HUES64 (cell line): ENCODE results near the gene STXBP5L.
"Not testable (repeated sequence)": the region's sequence is repeated elsewhere in the genome, so short reads cannot be mapped to it uniquely, and the experiment has no call there.

ENCODE experiments used
- H3K27ac ChIP-seq: 2 replicates; pipeline ENCODE4 v1.7.0; 2013; ENCODE audit warnings: low read depth, low read length, inconsistent platforms
- H3K27me3 ChIP-seq: 2 replicates; pipeline ENCODE4 v1.6.1; 2013; ENCODE audit warnings: mild to moderate bottlenecking, low read length; ENCODE audit not compliant: insufficient read depth
- H3K36me3 ChIP-seq: 2 replicates; pipeline ENCODE4 v1.6.1; 2013; ENCODE audit warnings: mild to moderate bottlenecking, low read length; ENCODE audit not compliant: insufficient read depth
- H3K4me1 ChIP-seq: 2 replicates; pipeline ENCODE4 v1.6.1; 2013; ENCODE audit warnings: mild to moderate bottlenecking, low read length, moderate library complexity; ENCODE audit not compliant: insufficient read depth
- H3K4me3 ChIP-seq: 2 replicates; pipeline ENCODE4 v1.5.1; 2013; ENCODE audit warnings: mild to moderate bottlenecking, low read length, moderate library complexity
- H3K9ac ChIP-seq: 2 replicates; pipeline ENCODE4 v1.6.1; 2013; ENCODE audit warnings: mild to moderate bottlenecking, low read depth, low read length
- H3K9me3 ChIP-seq: 2 replicates; pipeline ENCODE4 v1.6.1; 2013; ENCODE audit warnings: low read depth, low read length; ENCODE audit not compliant: insufficient read depth
- WGBS: fragments of 150-250, 120-280 bp; methylation state at CpG from one replicate; pipeline ENCODE4 v1.1.7; 2013; ENCODE audit warnings: missing lambda C conversion rate; 5-methylcytosine and 5-hydroxymethylcytosine counted together

STXBP5L gene

DNA sequence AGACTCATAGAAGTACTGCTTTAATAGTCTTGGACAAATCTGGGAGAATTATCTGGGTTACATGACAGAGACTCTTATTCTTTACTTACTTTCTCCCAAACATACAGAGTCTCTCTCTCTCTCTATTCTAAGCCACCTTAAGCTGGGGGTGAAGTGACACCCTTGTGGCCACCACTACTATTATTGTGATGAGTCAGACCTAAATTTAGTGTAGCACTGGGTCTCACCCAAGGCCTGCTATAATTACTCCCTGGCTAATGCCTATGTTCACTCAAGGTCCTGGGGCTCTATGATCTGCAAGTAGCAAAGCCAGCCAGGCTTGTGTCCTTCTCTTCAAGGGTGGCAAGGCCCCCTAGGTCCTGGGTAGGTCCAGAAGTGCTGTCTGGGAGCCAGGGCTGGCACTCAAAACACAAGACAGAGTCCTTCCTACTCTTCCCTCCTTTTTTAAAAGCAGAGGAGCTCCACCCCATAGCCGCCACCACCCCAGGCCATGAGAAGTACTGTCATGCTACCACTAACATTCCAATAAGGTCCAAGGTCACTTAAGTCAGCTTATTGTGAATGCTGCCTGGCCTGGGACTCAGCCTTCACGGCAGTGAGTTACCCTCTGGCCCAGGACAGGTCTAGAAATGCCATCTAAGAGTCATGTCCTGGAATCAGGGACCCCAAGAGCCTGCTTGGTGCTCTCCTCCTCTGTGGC is 454.2 kb downstream of the STXBP5L start:
- H3K4me3 ChIP-seq, result no peak overlapping the region
- 80% methylated on average over 2 of the region's 2 CpGs for WGBS

DNA sequence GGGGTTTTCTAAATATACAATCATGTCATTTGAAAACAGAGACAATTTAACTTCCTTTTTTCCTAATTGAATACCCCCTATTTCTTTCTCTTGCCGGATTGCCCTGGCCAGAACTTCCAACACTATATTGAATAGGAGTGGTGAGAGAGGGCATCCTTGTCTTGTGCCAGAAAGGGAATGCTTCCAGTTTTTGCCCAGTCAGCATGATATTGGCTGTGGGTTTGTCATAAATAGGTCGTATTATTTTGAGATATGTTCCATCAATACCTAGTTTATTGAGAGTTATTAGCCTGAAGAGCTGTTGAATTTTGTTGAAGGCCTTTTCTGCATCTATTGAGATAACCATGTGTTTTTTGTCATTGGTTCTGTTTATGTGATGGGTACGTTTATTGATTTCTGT is 480.3 kb downstream of the STXBP5L start:
- not testable (repeated sequence) for H3K27me3 ChIP-seq, H3K9me3 ChIP-seq, H3K36me3 ChIP-seq, H3K9ac ChIP-seq, H3K4me1 ChIP-seq, H3K27ac ChIP-seq, H3K4me3 ChIP-seq
- WGBS, result 84% methylated on average over 3 of the region's 3 CpGs

More for the DNA sequence above, 454.2 kb downstream of the STXBP5L start:
- Histone ChIP-seq H3K27me3 (no peaks in the 10 kb centered on the region), H3K36me3 (no peaks in the 10 kb centered on the region), H3K9ac (no peak overlapping the region), H3K9me3 (no peaks in the 10 kb centered on the region), H3K27ac (no peak overlapping the region), H3K4me1 (no peaks in the 10 kb centered on the region)

DNA sequence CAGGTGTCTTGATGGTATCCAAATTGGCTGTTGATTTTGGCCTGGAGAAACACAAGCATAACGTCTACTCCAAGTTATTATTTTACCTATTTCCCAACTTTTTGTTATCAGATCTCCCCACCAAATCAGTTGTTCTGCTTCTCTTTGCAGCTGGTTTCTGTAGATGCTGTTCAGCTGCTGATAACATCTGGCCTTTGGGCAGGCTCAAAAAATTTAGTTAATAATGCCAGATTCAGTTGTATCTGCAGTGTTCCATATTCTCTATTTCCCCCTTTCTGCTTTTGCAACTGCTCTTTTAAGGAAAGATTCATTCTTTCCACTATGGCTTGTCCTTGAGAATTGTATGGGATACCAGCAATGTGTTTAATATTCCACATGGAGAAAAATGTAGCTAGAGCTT is 488.0 kb downstream of the STXBP5L start:
- no CpG with 5 or more reads among the region's 1 CpG for WGBS
- H3K27ac ChIP-seq, H3K27me3 ChIP-seq, H3K9ac ChIP-seq, H3K9me3 ChIP-seq, H3K36me3 ChIP-seq, H3K4me3 ChIP-seq, H3K4me1 ChIP-seq: not testable (repeated sequence)

DNA sequence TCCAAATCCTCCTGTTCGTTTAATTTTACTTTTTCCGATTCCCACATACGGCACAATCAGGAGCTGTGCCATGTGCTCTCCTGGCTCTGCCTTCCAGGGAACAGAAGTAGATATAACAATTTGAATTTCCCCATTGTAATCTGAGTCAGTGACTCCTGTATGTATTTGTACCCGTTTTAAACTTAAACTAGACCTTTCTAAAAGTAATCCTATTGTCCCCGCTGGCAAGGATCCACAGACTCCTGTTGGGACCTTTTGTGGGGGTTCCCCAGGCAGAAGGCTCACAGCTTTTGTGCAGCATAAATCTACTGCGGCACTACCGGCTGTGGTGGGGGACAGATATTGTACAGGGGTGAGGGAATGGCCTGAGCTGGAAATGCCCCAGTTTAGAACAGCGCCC is 490.0 kb downstream of the STXBP5L start:
- H3K36me3 ChIP-seq, H3K4me3 ChIP-seq, H3K9me3 ChIP-seq, H3K9ac ChIP-seq, H3K27me3 ChIP-seq, H3K4me1 ChIP-seq, H3K27ac ChIP-seq: not testable (repeated sequence)
- WGBS, result 92% methylated on average over 6 of the region's 8 CpGs

DNA sequence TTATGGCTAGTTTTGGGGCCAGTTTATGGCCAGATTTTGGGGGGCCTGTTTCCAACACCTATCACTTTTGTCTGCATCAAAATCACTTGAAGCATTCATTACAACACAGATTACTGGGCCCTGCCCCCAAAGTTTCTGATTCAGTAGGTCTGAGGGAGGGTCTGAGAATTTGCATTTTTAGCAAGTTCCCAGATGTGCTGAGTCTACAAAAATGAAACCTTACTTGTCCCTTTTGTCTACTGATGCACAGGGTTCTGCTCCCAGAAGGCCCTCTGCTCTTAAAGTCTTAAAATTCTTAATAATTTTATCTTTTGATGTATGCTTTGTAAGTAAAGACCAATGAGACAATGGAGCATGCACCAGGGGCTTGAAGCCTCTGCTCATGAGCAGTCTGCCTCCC is 491.8 kb downstream of the STXBP5L start:
- Histone ChIP-seq H3K27ac (no peak overlapping the region), H3K36me3 (no peaks in the 10 kb centered on the region), H3K9ac (no peak overlapping the region), H3K9me3 (no peaks in the 10 kb centered on the region), H3K27me3 (no peaks in the 10 kb centered on the region), H3K4me3 (no peak overlapping the region), H3K4me1 (no peaks in the 10 kb centered on the region)

DNA sequence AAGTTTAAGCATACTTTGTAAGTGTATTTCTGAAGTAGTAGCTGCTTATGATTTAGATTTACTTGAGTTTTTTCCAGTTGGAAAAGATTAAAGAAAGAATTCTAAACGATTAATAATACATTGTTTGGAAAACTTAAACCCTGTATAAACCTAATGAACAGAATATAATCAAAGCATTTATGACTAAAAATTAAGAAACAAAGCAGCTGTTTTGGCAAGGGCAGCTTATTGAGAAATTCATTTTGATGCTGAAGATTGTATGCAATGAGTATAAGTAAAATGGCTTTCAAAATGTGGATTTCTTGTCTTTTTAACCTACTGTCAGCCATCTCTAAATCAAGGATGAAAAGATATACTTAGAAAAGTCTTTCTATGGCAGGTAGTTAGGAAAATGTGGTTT is 497.6 kb downstream of the STXBP5L start:
- no peak overlapping the region for H3K27ac ChIP-seq
- no CpG with 5 or more reads among the region's 1 CpG for WGBS
- H3K9me3 ChIP-seq, result no peaks in the 10 kb centered on the region
- no peaks in the 10 kb centered on the region for H3K27me3 ChIP-seq
- H3K4me1 ChIP-seq, result no peaks in the 10 kb centered on the region
- H3K9ac ChIP-seq, result no peak overlapping the region
- H3K36me3 ChIP-seq, result no peaks in the 10 kb centered on the region
- H3K4me3 ChIP-seq, result no peak overlapping the region

DNA sequence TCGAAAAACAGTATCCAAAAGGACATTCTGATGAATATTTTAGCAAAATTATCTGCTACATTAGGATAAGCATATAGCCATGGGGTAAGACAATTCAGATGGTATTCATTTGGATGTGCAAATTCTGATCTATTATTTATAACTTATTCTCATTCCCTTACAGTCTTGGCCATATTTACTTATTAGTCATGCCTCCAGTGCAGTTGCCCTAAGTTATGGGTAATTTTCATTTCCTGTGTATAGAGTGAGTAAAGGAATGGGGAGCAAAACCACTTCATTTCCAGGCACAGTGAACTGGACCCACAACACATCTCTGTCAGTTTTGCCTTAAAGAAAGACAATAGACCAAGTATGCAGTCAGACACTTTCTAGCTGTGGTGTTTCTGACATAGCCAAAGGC is 503.5 kb downstream of the STXBP5L start:
- no peaks in the 10 kb centered on the region for H3K27me3 ChIP-seq
- no peak overlapping the region for H3K27ac ChIP-seq
- H3K4me1 ChIP-seq, result no peaks in the 10 kb centered on the region
- H3K9me3 ChIP-seq, result no peaks in the 10 kb centered on the region
- H3K36me3 ChIP-seq, result no peaks in the 10 kb centered on the region
- no peak overlapping the region for H3K4me3 ChIP-seq
- H3K9ac ChIP-seq, result no peak overlapping the region
- 100% methylated on average over 1 of the region's 1 CpG for WGBS

DNA sequence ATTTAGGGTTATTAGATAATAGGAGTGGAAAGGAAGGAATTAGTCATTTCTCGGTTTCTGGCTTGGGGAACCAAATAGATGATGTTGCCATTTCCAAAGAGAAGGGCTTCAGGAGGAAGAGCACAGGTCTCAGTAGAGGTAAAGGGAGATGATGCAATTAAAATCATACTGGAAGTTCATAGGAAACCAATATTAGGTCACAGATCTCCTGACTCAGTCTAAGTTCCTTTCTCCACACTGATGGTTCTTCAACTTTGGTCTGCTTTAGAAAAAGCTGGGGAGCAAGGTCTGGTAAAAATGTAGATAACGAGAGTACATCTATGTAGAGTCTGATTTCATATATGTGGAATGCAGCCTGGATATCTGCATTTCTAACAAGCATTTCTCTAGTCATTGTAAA is 506.9 kb downstream of the STXBP5L start:
- Histone ChIP-seq H3K27me3 (no peaks in the 10 kb centered on the region), H3K9me3 (no peaks in the 10 kb centered on the region), H3K27ac (no peak overlapping the region), H3K4me1 (no peaks in the 10 kb centered on the region), H3K36me3 (no peaks in the 10 kb centered on the region), H3K9ac (no peak overlapping the region), H3K4me3 (no peak overlapping the region)
- 91% methylated on average over 2 of the region's 2 CpGs for WGBS

DNA sequence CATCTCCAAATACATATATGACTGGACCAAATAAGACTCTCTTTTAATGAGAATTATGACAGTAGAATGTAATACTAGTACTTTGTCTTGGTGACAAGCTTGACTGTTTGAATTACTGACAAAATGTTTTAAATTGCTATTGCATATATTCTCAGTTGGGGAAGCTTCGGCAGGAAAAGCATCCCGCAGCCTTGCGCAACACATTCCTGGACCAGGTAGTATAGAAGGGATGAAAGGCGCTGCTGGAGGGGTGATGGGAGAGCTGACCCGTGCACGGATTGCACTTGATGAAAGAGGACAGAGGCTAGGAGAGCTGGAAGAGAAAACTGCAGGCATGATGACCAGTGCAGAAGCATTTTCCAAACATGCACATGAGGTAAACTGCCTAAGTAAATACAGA is 510.2 kb downstream of the STXBP5L start:
- no peak overlapping the region for H3K9ac ChIP-seq
- H3K27ac ChIP-seq, result no peak overlapping the region
- no peaks in the 10 kb centered on the region for H3K9me3 ChIP-seq
- H3K4me3 ChIP-seq, result no peak overlapping the region
- no peaks in the 10 kb centered on the region for H3K4me1 ChIP-seq
- no peaks in the 10 kb centered on the region for H3K27me3 ChIP-seq
- 92% methylated on average over 6 of the region's 6 CpGs for WGBS
- no peaks in the 10 kb centered on the region for H3K36me3 ChIP-seq

DNA sequence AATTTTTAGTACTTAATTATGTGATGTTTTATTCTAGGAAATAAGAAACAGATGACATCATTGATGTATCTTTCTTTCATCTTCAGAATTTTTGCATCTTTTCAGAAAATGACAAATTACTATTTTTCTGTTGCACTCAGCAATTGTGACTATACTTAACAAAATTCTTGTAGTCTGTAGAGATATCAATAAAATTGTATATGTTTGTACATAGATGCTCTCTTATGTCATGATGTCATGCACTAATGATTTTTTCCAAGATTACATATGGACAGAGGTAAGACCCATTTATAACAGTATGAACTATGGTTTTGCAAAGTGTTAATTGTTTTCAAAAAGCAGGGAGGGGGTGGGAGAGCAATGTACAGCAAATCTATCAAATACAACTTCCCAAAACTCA is 516.5 kb downstream of the STXBP5L start:
- Histone ChIP-seq H3K36me3 (peaks cover 29% of the 10 kb centered on the region), H3K4me1 (no peaks in the 10 kb centered on the region), H3K4me3 (no peak overlapping the region), H3K9ac (no peak overlapping the region), H3K27me3 (no peaks in the 10 kb centered on the region), H3K9me3 (no peaks in the 10 kb centered on the region), H3K27ac (no peak overlapping the region)

DNA sequence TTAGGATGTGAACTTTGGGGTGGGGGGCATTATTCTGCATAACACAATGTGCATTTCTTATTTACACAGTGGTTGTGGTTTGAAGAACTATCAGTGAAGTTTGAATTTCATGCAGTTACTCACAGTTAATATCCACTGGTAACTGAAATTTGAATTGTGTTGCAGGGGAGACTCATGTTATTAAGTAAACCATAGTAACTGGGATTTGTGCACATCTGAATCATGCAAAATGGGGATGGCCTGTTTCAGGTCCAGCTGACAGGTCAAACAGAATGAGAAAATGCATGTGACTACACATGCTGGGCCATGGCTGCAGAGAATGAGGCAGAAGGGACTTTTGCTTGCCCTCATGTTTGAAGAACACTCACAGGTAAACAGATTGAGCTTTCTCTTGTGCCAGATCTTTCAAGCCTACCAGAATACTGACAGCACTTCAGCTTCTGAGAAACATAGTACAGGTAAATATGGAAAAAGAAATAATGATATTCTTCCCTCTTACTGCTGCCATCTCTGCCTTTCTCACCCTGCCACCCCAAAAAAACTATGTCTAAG is 522.7 kb downstream of the STXBP5L start:
- no peak overlapping the region for H3K4me3 ChIP-seq

More for the DNA sequence above, 522.7 kb downstream of the STXBP5L start:
- H3K36me3 ChIP-seq, result peaks cover 87% of the 10 kb centered on the region
- no peaks in the 10 kb centered on the region for H3K9me3 ChIP-seq
- H3K27me3 ChIP-seq, result no peaks in the 10 kb centered on the region
- H3K27ac ChIP-seq, result no peak overlapping the region
- no peak overlapping the region for H3K9ac ChIP-seq
- H3K4me1 ChIP-seq, result no peaks in the 10 kb centered on the region
